Neutrophil (primary cell): ENCODE measurements around the gene ACADM.
"Not testable (repeated sequence)": the region's sequence is repeated elsewhere in the genome, so short reads cannot be mapped to it uniquely, and the experiment has no call there.

Experiments
- H3K27ac ChIP-seq: fragments of 200-600 bp; sonication (generic); 2 replicates; pipeline ENCODE4 v1.5.1; 2016; ENCODE audit warnings: mild to moderate bottlenecking, moderate library complexity
- H3K27me3 ChIP-seq: fragments of 200-600 bp; sonication (generic); 2 replicates; pipeline ENCODE4 v1.6.0; 2016; ENCODE audit warnings: mild to moderate bottlenecking
- H3K36me3 ChIP-seq: fragments of 200-600 bp; sonication (generic); 2 replicates; pipeline ENCODE4 v1.5.1; 2017
- H3K4me1 ChIP-seq, 2 experiments: fragments of 200-600 bp in 1 of 2; sonication (generic) in 1 of 2; 1 replicate in 1 of 2; 2 replicates in 1 of 2; pipeline versions ENCODE4 v1.5.1 to v1.6.1; 2013 to 2016; ENCODE audit warnings: low read depth in 1 of 2, low read length in 1 of 2, mild to moderate bottlenecking in 1 of 2, moderate library complexity in 1 of 2; ENCODE audit not compliant: control insufficient read depth in 1 of 2, insufficient read depth in 1 of 2
- H3K4me3 ChIP-seq, 2 experiments: fragments of 200-600 bp in 1 of 2; sonication (generic) in 1 of 2; 1 replicate in 1 of 2; 2 replicates in 1 of 2; pipeline ENCODE4 v1.5.1; 2013 to 2016; ENCODE audit warnings: low read depth in 1 of 2, low read length in 1 of 2, mild to moderate bottlenecking in 1 of 2, moderate library complexity in 1 of 2
- H3K9me3 ChIP-seq: fragments of 200-600 bp; sonication (generic); 2 replicates; pipeline ENCODE4 v1.5.1; 2016
- CTCF ChIP-seq: fragments of 200-600 bp; sonication (generic); IDR thresholded peaks from 2 replicates; pipeline ENCODE4 v1.5.1; 2016; ENCODE audit warnings: antibody characterized with exemption

The ACADM gene

GRCh38 chr1:75724472-75725022 is at the start of gene ACADM:
Gene ACADM (plus strand): TSS chr1:75724709. CDS start chr1:75724788, 79 bp downstream.
- Histone ChIP-seq H3K4me3 (peak within 1 kb of the TSS; percentile 71 to 88), H3K36me3 (no peaks in the 10 kb centered on the region), H3K4me1 (peaks cover 19% of the 10 kb centered on the region in 2 experiments), H3K27me3 (no peaks in the 10 kb centered on the region), H3K27ac (peak within 1 kb of the TSS; percentile 83), H3K9me3 (no peaks in the 10 kb centered on the region)
- peak; percentile 25 for TF ChIP-seq CTCF

GRCh38 chr1:75677443-75677842 is 47.1 kb upstream of the ACADM start:
- no peak for TF ChIP-seq CTCF
- no peaks in the 10 kb centered on the region for H3K9me3 ChIP-seq
- no peak overlapping the region for H3K27ac ChIP-seq
- H3K27me3 ChIP-seq: no peaks in the 10 kb centered on the region
- H3K4me3 ChIP-seq: no peak overlapping the region
- no peaks in the 10 kb centered on the region for H3K36me3 ChIP-seq
- H3K4me1 ChIP-seq: no peaks in the 10 kb centered on the region

- not testable (repeated sequence) for H3K36me3 ChIP-seq, H3K4me1 ChIP-seq, H3K4me3 ChIP-seq, H3K27me3 ChIP-seq, H3K27ac ChIP-seq, H3K9me3 ChIP-seq
These were observed 46.5 kb upstream of the ACADM start for GRCh38 chr1:75677964-75678363.

- TF ChIP-seq CTCF: no peak
- Histone ChIP-seq H3K27ac (no peak overlapping the region), H3K4me1 (no peaks in the 10 kb centered on the region), H3K9me3 (no peaks in the 10 kb centered on the region), H3K27me3 (no peaks in the 10 kb centered on the region), H3K4me3 (no peak overlapping the region), H3K36me3 (no peaks in the 10 kb centered on the region)
These were observed 34.0 kb upstream of the ACADM start for GRCh38 chr1:75690547-75690946.

- Histone ChIP-seq H3K4me3 (no peak overlapping the region), H3K4me1 (no peaks in the 10 kb centered on the region), H3K36me3 (no peaks in the 10 kb centered on the region), H3K9me3 (no peaks in the 10 kb centered on the region), H3K27me3 (no peaks in the 10 kb centered on the region), H3K27ac (no peak overlapping the region)
- TF ChIP-seq CTCF: no peak
These were observed 31.0 kb upstream of the ACADM start for GRCh38 chr1:75693551-75693950.

GRCh38 chr1:75696000-75696399 is 28.5 kb upstream of the ACADM start:
- Histone ChIP-seq H3K4me1 (no peaks in the 10 kb centered on the region), H3K27me3 (no peaks in the 10 kb centered on the region), H3K27ac (no peak overlapping the region), H3K9me3 (no peaks in the 10 kb centered on the region), H3K4me3 (no peak overlapping the region), H3K36me3 (no peaks in the 10 kb centered on the region)
- TF ChIP-seq CTCF: no peak
